ENCODE data around the gene NR2F1-AS1.
"Not testable (repeated sequence)": the region's sequence is repeated elsewhere in the genome, so short reads cannot be mapped to it uniquely, and the experiment has no call there.

Gene NR2F1-AS1

DNA sequence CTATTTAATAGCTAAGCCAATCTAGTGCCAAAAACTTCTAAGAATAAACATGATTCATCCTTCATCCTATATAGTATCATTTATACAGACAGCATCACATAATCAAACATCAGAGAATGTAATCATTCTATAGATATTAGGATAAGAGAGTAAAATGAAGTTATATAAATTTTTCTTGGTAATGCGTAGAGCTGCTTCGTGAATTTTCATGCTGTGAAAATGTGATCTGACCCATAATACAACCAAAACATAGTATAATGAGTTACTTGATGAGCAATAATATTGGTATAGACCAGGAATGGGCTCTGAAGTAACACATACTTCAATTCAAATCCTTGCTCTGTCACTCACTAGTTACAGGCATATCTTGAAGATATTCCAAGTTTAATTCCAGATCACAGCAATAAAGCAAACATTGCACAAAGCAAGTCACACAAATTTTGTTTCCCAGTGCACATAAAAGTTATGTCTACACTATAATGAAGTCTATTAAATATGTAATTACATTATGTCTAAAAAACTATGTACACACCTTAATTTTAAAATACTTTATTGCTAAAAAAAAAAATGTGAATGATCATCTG is 23.9 kb downstream of the NR2F1-AS1 start:
- Histone ChIP-seq H3K4me2 (ENCODE audit: insufficient read depth, low read length, poor library complexity, severe bottlenecking) (no peak overlapping the region), H4K91ac (ENCODE audit: low read depth, low read length, poor library complexity) (no peak overlapping the region), H3K4ac (ENCODE audit: low read length) (no peak overlapping the region), H2AK5ac (ENCODE audit: low read depth, low read length) (no peak overlapping the region), H4K8ac (ENCODE audit: low read depth, low read length) (no peak overlapping the region), H2BK15ac (ENCODE audit: low read length) (no peak overlapping the region), H3K9ac (ENCODE audit: low read depth, low read length, poor library complexity) (no peak overlapping the region), H3K79me1 (ENCODE audit: low read depth, low read length) (no peaks in the 10 kb centered on the region), H3K4me1 (ENCODE audit: control insufficient read depth in 2 of 2, insufficient read depth in 1 of 2, low read depth in 1 of 2, low read length in 2 of 2) (no peaks in the 10 kb centered on the region), H2BK120ac (ENCODE audit: low read depth, low read length) (no peak overlapping the region), H2BK12ac (ENCODE audit: low read length) (no peak overlapping the region), H3K9me3 (replicated peaks in 1 of 2; ENCODE audit: control insufficient read depth in 2 of 2, insufficient read depth in 1 of 2, low read depth in 1 of 2, low read length in 2 of 2) (peaks cover 0 to 18% of the 10 kb centered on the region in 2 donors), H3K36me3 (replicated peaks in 1 of 2; ENCODE audit: control insufficient read depth in 2 of 2, insufficient read depth in 2 of 2, low read length in 2 of 2) (peaks cover 0 to 89% of the 10 kb centered on the region in 2 donors), H3K27me3 (ENCODE audit: control insufficient read depth in 3 of 3, insufficient read depth in 3 of 3, low read depth in 1 of 3, low read length in 3 of 3) (no peaks in the 10 kb centered on the region), H2BK5ac (ENCODE audit: low read length) (no peak overlapping the region), H3K4me3 (ENCODE audit: low read length in 2 of 2) (no peak overlapping the region), H2AFZ (ENCODE audit: low read length) (no peak overlapping the region), H3K23ac (ENCODE audit: low read depth, low read length, poor library complexity) (no peak overlapping the region), H3K18ac (ENCODE audit: low read length) (no peak overlapping the region), H3K27ac (replicated peaks; ENCODE audit: low read length) (no peak overlapping the region), H3K14ac (ENCODE audit: low read length) (no peak overlapping the region)
- no peak for DNase-seq (ENCODE audit: low spot score)
- WGBS, 2 donors (ENCODE audit: extremely low coverage in 2 of 2, insufficient read length in 2 of 2, insufficient replicate concordance in 1 of 2): no CpG with 5 or more reads among the region's 2 CpGs

DNA sequence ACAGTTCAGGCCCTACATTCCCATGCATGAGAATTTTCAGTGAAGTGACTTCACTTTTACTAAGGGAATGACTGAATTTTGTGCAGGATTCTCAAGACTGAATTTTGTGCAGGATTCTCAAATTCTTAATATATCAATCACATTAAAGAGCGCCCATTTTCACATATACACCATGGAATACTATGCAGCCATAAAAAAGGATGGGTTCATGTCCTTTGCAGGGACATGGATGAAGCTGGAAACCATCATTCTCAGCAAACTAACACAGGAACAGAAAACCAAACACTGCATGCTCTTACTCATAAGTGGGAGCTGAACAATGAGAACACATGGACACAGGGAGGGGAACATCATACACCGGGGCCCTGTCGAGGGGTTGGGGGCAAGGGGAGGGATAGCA is 31.4 kb downstream of the NR2F1-AS1 start:
- not testable (repeated sequence) for H2BK5ac ChIP-seq (ENCODE audit: low read length); H3K9me3 ChIP-seq (replicated peaks in 1 of 2; ENCODE audit: control insufficient read depth in 2 of 2, insufficient read depth in 1 of 2, low read depth in 1 of 2, low read length in 2 of 2); H3K27me3 ChIP-seq (ENCODE audit: control insufficient read depth in 3 of 3, insufficient read depth in 3 of 3, low read depth in 1 of 3, low read length in 3 of 3)

DNA sequence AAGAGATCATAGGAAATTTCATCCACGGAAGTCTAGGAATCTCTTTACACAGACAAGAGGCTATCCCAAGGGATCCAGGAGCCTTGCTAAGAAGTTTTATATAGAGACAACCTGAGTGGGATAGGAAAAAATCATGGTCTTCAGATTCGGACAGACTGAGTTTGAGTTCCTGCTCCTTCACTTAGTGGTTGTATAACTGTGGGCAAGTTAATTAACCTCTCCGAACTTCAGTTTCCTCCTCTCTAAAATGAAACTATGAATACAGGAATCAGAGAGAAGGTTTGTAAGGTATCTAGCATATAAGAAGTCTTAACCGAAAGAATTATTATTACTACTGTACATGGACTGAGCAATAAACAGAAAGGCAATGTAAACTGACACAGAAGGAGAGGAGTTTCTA is 35.1 kb downstream of the NR2F1-AS1 start:
- Histone ChIP-seq H2BK15ac (ENCODE audit: low read length) (no peak overlapping the region), H2BK5ac (ENCODE audit: low read length) (no peak overlapping the region), H3K9me3 (replicated peaks in 1 of 2; ENCODE audit: control insufficient read depth in 2 of 2, insufficient read depth in 1 of 2, low read depth in 1 of 2, low read length in 2 of 2) (peaks cover 0 to 20% of the 10 kb centered on the region in 2 donors), H2BK12ac (ENCODE audit: low read length) (no peak overlapping the region), H2AK5ac (ENCODE audit: low read depth, low read length) (no peak overlapping the region), H2AFZ (ENCODE audit: low read length) (no peak overlapping the region), H3K4me2 (ENCODE audit: insufficient read depth, low read length, poor library complexity, severe bottlenecking) (no peak overlapping the region), H3K4me1 (ENCODE audit: control insufficient read depth in 2 of 2, insufficient read depth in 1 of 2, low read depth in 1 of 2, low read length in 2 of 2) (no peaks in the 10 kb centered on the region), H3K27ac (replicated peaks; ENCODE audit: low read length) (no peak overlapping the region), H3K14ac (ENCODE audit: low read length) (no peak overlapping the region), H3K9ac (ENCODE audit: low read depth, low read length, poor library complexity) (no peak overlapping the region), H3K4ac (ENCODE audit: low read length) (no peak overlapping the region), H3K36me3 (replicated peaks in 1 of 2; ENCODE audit: control insufficient read depth in 2 of 2, insufficient read depth in 2 of 2, low read length in 2 of 2) (peaks cover 0 to 96% of the 10 kb centered on the region in 2 donors), H4K91ac (ENCODE audit: low read depth, low read length, poor library complexity) (no peak overlapping the region), H3K27me3 (ENCODE audit: control insufficient read depth in 3 of 3, insufficient read depth in 3 of 3, low read depth in 1 of 3, low read length in 3 of 3) (no peaks in the 10 kb centered on the region), H3K18ac (ENCODE audit: low read length) (no peak overlapping the region), H4K8ac (ENCODE audit: low read depth, low read length) (no peak overlapping the region), H2BK120ac (ENCODE audit: low read depth, low read length) (no peak overlapping the region), H3K79me1 (ENCODE audit: low read depth, low read length) (no peaks in the 10 kb centered on the region), H3K4me3 (ENCODE audit: low read length in 2 of 2) (no peak overlapping the region), H3K23ac (ENCODE audit: low read depth, low read length, poor library complexity) (no peak overlapping the region)
- no CpG with 5 or more reads among the region's 4 CpGs for WGBS, 2 donors (ENCODE audit: extremely low coverage in 2 of 2, insufficient read length in 2 of 2, insufficient replicate concordance in 1 of 2)
- no peak for DNase-seq (ENCODE audit: low spot score)

More for the DNA sequence above, 31.4 kb downstream of the NR2F1-AS1 start:
- not testable (repeated sequence) for H3K4me3 ChIP-seq (ENCODE audit: low read length in 2 of 2); H2BK15ac ChIP-seq (ENCODE audit: low read length); H4K8ac ChIP-seq (ENCODE audit: low read depth, low read length); H2AFZ ChIP-seq (ENCODE audit: low read length); H2BK120ac ChIP-seq (ENCODE audit: low read depth, low read length); H4K91ac ChIP-seq (ENCODE audit: low read depth, low read length, poor library complexity); H3K9ac ChIP-seq (ENCODE audit: low read depth, low read length, poor library complexity); H3K18ac ChIP-seq (ENCODE audit: low read length); H2AK5ac ChIP-seq (ENCODE audit: low read depth, low read length); H3K23ac ChIP-seq (ENCODE audit: low read depth, low read length, poor library complexity); H3K79me1 ChIP-seq (ENCODE audit: low read depth, low read length); H3K4ac ChIP-seq (ENCODE audit: low read length); DNase-seq (ENCODE audit: low spot score); H3K27ac ChIP-seq (replicated peaks; ENCODE audit: low read length); H2BK12ac ChIP-seq (ENCODE audit: low read length); H3K14ac ChIP-seq (ENCODE audit: low read length); H3K4me1 ChIP-seq (ENCODE audit: control insufficient read depth in 2 of 2, insufficient read depth in 1 of 2, low read depth in 1 of 2, low read length in 2 of 2); H3K4me2 ChIP-seq (ENCODE audit: insufficient read depth, low read length, poor library complexity, severe bottlenecking)
- no CpG with 5 or more reads among the region's 3 CpGs for WGBS, 2 donors (ENCODE audit: extremely low coverage in 2 of 2, insufficient read length in 2 of 2, insufficient replicate concordance in 1 of 2)
- peaks cover 0 to 95% of the 10 kb centered on the region in 2 donors for H3K36me3 ChIP-seq (replicated peaks in 1 of 2; ENCODE audit: control insufficient read depth in 2 of 2, insufficient read depth in 2 of 2, low read length in 2 of 2)

DNA sequence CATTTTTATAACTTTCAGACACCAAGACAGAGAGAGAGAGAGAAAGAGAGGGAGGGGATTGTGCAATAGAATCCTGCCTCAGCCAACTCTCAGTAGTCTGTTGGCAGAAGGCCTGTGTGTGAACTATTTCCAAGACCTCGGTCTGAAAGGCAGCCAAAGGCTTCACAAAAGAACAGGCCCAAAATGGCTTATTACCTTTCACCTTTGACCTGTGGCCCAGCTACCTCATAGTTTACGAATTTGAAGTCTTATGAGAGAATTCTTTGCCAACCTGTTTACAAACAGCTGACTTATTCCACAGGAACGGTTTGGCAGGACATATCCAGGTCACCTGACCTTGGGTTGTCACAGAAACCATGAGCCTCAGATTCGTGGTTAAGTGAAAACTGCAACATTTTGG is 48.6 kb downstream of the NR2F1-AS1 start:
- Histone ChIP-seq H2BK15ac (ENCODE audit: low read length) (no peak overlapping the region), H3K9me3 (replicated peaks in 1 of 2; ENCODE audit: control insufficient read depth in 2 of 2, insufficient read depth in 1 of 2, low read depth in 1 of 2, low read length in 2 of 2) (peaks cover 0 to 29% of the 10 kb centered on the region in 2 donors), H4K8ac (ENCODE audit: low read depth, low read length) (no peak overlapping the region), H3K4me2 (ENCODE audit: insufficient read depth, low read length, poor library complexity, severe bottlenecking) (no peak overlapping the region), H3K4me3 (ENCODE audit: low read length in 2 of 2) (no peak overlapping the region), H2BK5ac (ENCODE audit: low read length) (no peak overlapping the region), H3K9ac (ENCODE audit: low read depth, low read length, poor library complexity) (no peak overlapping the region), H3K36me3 (replicated peaks in 1 of 2; ENCODE audit: control insufficient read depth in 2 of 2, insufficient read depth in 2 of 2, low read length in 2 of 2) (peaks cover 0 to 64% of the 10 kb centered on the region in 2 donors), H2AK5ac (ENCODE audit: low read depth, low read length) (no peak overlapping the region), H2BK12ac (ENCODE audit: low read length) (no peak overlapping the region), H3K27ac (replicated peaks; ENCODE audit: low read length) (no peak overlapping the region), H4K91ac (ENCODE audit: low read depth, low read length, poor library complexity) (no peak overlapping the region), H3K4ac (ENCODE audit: low read length) (no peak overlapping the region), H3K14ac (ENCODE audit: low read length) (no peak overlapping the region), H3K27me3 (ENCODE audit: control insufficient read depth in 3 of 3, insufficient read depth in 3 of 3, low read depth in 1 of 3, low read length in 3 of 3) (no peaks in the 10 kb centered on the region), H2BK120ac (ENCODE audit: low read depth, low read length) (no peak overlapping the region), H3K18ac (ENCODE audit: low read length) (no peak overlapping the region), H2AFZ (ENCODE audit: low read length) (no peak overlapping the region), H3K23ac (ENCODE audit: low read depth, low read length, poor library complexity) (no peak overlapping the region), H3K4me1 (ENCODE audit: control insufficient read depth in 2 of 2, insufficient read depth in 1 of 2, low read depth in 1 of 2, low read length in 2 of 2) (peaks cover 0 to 2% of the 10 kb centered on the region in 2 donors), H3K79me1 (ENCODE audit: low read depth, low read length) (no peaks in the 10 kb centered on the region)
- WGBS, 2 donors (ENCODE audit: extremely low coverage in 2 of 2, insufficient read length in 2 of 2, insufficient replicate concordance in 1 of 2): no CpG with 5 or more reads among the region's 4 CpGs
- DNase-seq (ENCODE audit: low spot score): no peak
